A549 (cell line): ENCODE results near the gene CEP164.

Experiments
- CTCF ChIP-seq: fragments of >200 bp; sonication (Bioruptor Twin); formaldehyde crosslinking; IDR thresholded peaks from 3 replicates; pipeline ENCODE4 v1.5.1; 2016
- E2F6 ChIP-seq: IDR thresholded peaks from 2 replicates; pipeline ENCODE4 v1.6.1; 2012; ENCODE audit warnings: low read depth, borderline replicate concordance
- ESRRA ChIP-seq: fragments of 150-350 bp; IDR thresholded peaks from 2 replicates; pipeline ENCODE4 v1.6.1; 2014; ENCODE audit warnings: mild to moderate bottlenecking, low read length, borderline replicate concordance
- JUN ChIP-seq, 2 experiments: fragments of >200 bp; sonication (Bioruptor Twin); formaldehyde crosslinking; IDR thresholded peaks; 2 replicates in 1 of 2; 3 replicates in 1 of 2; pipeline ENCODE4 v1.6.1; 2016 to 2017
- KDM1A ChIP-seq: fragments of 200-600 bp; sonication (generic); IDR thresholded peaks from 2 replicates; pipeline ENCODE4 v1.6.1; 2016; ENCODE audit warnings: low read depth, mild to moderate bottlenecking
- NR3C1 ChIP-seq: fragments of >200 bp; sonication (Bioruptor Twin); formaldehyde crosslinking; IDR thresholded peaks from 3 replicates; pipeline ENCODE4 v1.6.1; 2017
- PBX3 ChIP-seq: IDR thresholded peaks from 2 replicates; pipeline ENCODE4 v1.6.1; 2012
- POLR2A ChIP-seq: IDR thresholded peaks from 2 replicates; pipeline ENCODE4 v1.6.1; 2012; ENCODE audit warnings: mild to moderate bottlenecking, low read length
- POLR2AphosphoS2 ChIP-seq: conservative IDR thresholded peaks from 2 replicates; pipeline ENCODE4 v1.6.1; 2012; ENCODE audit warnings: low read length, improper control_type of control experiment, inconsistent platforms
- RAD21 ChIP-seq, 2 experiments: fragments of >200 bp in 1 of 2; sonication (Bioruptor Twin) in 1 of 2; formaldehyde crosslinking in 1 of 2; IDR thresholded peaks in 1 of 2; conservative IDR thresholded peaks in 1 of 2; 2 replicates in 1 of 2; 3 replicates in 1 of 2; pipeline ENCODE4 v1.6.1; 2012 to 2018; ENCODE audit warnings: inconsistent platforms in 1 of 2
- RCOR1 ChIP-seq: fragments of 150-350 bp; IDR thresholded peaks from 2 replicates; pipeline ENCODE4 v1.6.1; 2014; ENCODE audit warnings: antibody characterized with exemption, low read length, low read depth
- RFX5 ChIP-seq: fragments of 450-650 bp; IDR thresholded peaks from 2 replicates; pipeline ENCODE4 v1.7.1; 2014; ENCODE audit warnings: antibody characterized with exemption, mild to moderate bottlenecking, moderate library complexity
- SMC3 ChIP-seq: fragments of >200 bp; sonication (Bioruptor Twin); formaldehyde crosslinking; IDR thresholded peaks from 3 replicates; pipeline ENCODE4 v1.6.1; 2018; ENCODE audit warnings: inconsistent platforms
- USF2 ChIP-seq: fragments of 450-650 bp; IDR thresholded peaks from 2 replicates; pipeline ENCODE4 v1.6.1; 2014; ENCODE audit warnings: antibody characterized with exemption

GRCh38 chr11:117279711-117280376 lies 47.8 kb upstream of the CEP164 start:
- TF ChIP-seq RAD21 (conservative IDR thresholded peaks at IDR 0.05 in 1 of 2, IDR thresholded peaks at IDR 0.05 in 1 of 2) (no peak), POLR2A (no peak), RCOR1 (no peak), CTCF (no peak), ESRRA (no peak), JUN (IDR thresholded peaks at IDR 0.05) (no peak), KDM1A (no peak), RFX5 (no peak), NR3C1 (no peak), SMC3 (no peak), E2F6 (no peak), PBX3 (no peak), USF2 (no peak), POLR2AphosphoS2 (no peak)
